Calu3 (cell line): Measurements from ENCODE around the gene CYP3A4. TPM values are rescaled to one million over a fixed set of nuclear protein-coding genes. Genes with fewer than 3 reads are reported as not detected.
"Not testable (repeated sequence)": the region's sequence is repeated elsewhere in the genome, so short reads cannot be mapped to it uniquely, and the experiment has no call there.

Source experiments
- BruUV-seq: library from RNA; stranded (reverse); fragments of 400-500 nt; replicated peaks from 2 replicates; lab custom pipeline; 2021; lab: Mats Ljungman, UMichigan
- CTCF ChIA-PET: fragments of 300-600 bp; sonication (Branson Sonifier 250); formaldehyde crosslinking; loops from one replicate; lab custom pipeline; 2022; ENCODE audit warnings: antibody characterized with exemption; lab: Charles Lee
- DNase-seq: peaks from one replicate; pipeline ENCODE4 v3.0.0; 2022
- H3K27ac Mint-ChIP-seq: one replicate; pipeline ENCODE4 v1.8.0; 2022; ENCODE audit warnings: mixed read lengths; ENCODE audit not compliant: unreplicated experiment
- H3K27me3 Mint-ChIP-seq: one replicate; pipeline ENCODE4 v1.8.0; 2022; ENCODE audit warnings: mixed read lengths; ENCODE audit not compliant: unreplicated experiment
- H3K36me3 Mint-ChIP-seq: one replicate; pipeline ENCODE4 v1.8.0; 2022; ENCODE audit warnings: mild to moderate bottlenecking, moderate library complexity, mixed read lengths; ENCODE audit not compliant: insufficient read depth, unreplicated experiment
- H3K4me1 Mint-ChIP-seq: one replicate; pipeline ENCODE4 v1.8.0; 2022; ENCODE audit warnings: mild to moderate bottlenecking, low read depth, mixed read lengths; ENCODE audit not compliant: unreplicated experiment
- H3K4me3 Mint-ChIP-seq: one replicate; pipeline ENCODE4 v1.8.0; 2022; ENCODE audit warnings: mild to moderate bottlenecking, low read depth, moderate library complexity, mixed read lengths; ENCODE audit not compliant: unreplicated experiment
- H3K9me3 Mint-ChIP-seq: one replicate; pipeline ENCODE4 v1.8.0; 2022; ENCODE audit warnings: low read depth, mixed read lengths; ENCODE audit not compliant: unreplicated experiment
- intact Hi-C: fragments of 100-400 bp; cut with micrococcal nuclease; formaldehyde crosslinking; loops from one replicate; pipeline ENCODE4 v1.10.0; 2022; ENCODE audit not compliant: unreplicated experiment
- total RNA-seq: library from RNA; stranded (reverse); gene quantifications from 2 replicates; pipeline ENCODE4 v1.2.3, GENCODE V29; 2022
- TF ChIP-seq, protein P1 (sequence below): fragments of 200-600 bp; IDR thresholded peaks from one replicate; pipeline ENCODE4 v1.8.0; 2022; ENCODE audit warnings: antibody characterized with exemption; ENCODE audit not compliant: unreplicated experiment

Gene CYP3A4
- total RNA-seq, 1 experiment from 2014 or later = not detected

DNA sequence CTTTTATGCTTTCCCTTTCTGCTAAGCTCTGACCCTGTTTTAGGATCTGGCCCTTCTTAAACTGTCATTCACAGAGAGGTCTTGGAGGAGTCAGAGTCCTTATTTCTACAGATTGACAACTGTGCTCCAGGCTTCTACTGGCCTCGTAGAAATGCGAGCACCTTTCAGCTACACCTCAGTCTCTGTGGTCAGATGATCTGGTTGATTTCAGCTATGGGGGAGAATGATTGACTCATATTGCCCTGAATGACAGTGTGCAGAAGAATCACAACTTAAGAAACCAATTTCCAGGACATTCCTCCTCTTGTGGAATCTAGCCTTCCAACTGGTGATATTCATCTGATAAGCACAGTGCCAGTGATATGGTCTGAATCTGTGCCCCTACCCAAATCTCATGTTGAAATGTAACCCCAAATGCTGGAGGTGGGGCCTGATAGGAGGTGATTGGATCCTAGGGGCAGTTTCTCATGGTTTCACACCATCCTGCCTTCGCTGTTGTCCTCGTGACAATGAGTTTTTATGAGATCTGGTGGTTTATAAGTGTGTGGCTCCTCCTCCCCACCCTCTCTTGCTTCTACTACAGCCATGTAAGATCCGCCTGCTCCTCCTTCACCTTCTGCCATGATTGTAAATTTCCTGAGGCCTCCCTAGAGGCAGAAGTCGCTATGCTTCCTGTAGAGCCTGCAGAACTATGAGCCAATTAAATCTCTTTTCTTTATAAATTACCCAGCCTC, 35.0 kb downstream of the CYP3A4 start:
- CTCF ChIA-PET = no interaction called here
- Mint-ChIP-seq H3K4me3 (no peak overlapping the region), H3K27ac (no peak overlapping the region), H3K27me3 (no peaks in the 10 kb centered on the region), H3K4me1 (peaks cover 15% of the 10 kb centered on the region), H3K36me3 (no peaks in the 10 kb centered on the region), H3K9me3 (peaks cover 3% of the 10 kb centered on the region)
- no peak for DNase-seq
- TF ChIP-seq, protein P1, sequence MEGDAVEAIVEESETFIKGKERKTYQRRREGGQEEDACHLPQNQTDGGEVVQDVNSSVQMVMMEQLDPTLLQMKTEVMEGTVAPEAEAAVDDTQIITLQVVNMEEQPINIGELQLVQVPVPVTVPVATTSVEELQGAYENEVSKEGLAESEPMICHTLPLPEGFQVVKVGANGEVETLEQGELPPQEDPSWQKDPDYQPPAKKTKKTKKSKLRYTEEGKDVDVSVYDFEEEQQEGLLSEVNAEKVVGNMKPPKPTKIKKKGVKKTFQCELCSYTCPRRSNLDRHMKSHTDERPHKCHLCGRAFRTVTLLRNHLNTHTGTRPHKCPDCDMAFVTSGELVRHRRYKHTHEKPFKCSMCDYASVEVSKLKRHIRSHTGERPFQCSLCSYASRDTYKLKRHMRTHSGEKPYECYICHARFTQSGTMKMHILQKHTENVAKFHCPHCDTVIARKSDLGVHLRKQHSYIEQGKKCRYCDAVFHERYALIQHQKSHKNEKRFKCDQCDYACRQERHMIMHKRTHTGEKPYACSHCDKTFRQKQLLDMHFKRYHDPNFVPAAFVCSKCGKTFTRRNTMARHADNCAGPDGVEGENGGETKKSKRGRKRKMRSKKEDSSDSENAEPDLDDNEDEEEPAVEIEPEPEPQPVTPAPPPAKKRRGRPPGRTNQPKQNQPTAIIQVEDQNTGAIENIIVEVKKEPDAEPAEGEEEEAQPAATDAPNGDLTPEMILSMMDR = no peak
- BruUV-seq = no TSS peak
- intact Hi-C loops = no loop called here

DNA sequence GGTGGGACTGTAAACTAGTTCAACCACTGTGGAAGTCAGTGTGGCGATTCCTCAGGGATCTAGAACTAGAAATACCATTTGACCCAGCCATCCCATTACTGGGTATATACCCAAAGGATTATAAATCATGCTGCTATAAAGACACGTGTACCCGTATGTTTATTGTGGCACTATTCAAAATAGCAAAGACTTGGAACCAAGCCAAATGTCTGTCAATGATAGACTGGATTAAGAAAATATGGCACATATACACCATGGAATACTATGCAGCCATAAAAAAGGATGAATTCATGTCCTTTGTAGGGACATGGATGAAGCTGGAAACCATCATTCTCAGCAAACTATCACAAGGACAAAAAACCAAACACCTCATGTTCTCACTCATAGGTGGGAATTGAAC, 37.1 kb downstream of the CYP3A4 start:
- H3K36me3 Mint-ChIP-seq, intact Hi-C loops, BruUV-seq, DNase-seq, CTCF ChIA-PET, H3K27ac Mint-ChIP-seq, H3K4me1 Mint-ChIP-seq, H3K27me3 Mint-ChIP-seq, H3K9me3 Mint-ChIP-seq, H3K4me3 Mint-ChIP-seq: not testable (repeated sequence)

DNA sequence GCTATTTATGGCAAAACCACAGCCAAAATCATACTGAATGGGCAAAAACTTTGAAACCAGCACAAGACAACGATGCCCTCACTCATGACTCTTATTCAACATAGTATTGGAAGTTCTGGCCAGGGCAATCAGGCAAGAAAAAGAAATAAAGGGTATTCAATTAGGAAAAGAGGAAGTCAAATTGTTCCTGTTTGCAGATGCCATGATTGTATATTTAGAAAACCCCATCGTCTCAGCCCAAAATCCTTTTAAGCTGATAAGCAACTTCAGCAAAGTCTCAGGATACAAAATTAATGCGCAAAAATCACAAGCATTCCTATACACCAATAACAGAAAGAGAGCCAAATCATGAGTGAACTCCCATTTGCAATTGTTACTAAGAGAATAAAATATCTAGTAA, 38.6 kb downstream of the CYP3A4 start:
- H3K9me3 Mint-ChIP-seq = not testable (repeated sequence)

DNA sequence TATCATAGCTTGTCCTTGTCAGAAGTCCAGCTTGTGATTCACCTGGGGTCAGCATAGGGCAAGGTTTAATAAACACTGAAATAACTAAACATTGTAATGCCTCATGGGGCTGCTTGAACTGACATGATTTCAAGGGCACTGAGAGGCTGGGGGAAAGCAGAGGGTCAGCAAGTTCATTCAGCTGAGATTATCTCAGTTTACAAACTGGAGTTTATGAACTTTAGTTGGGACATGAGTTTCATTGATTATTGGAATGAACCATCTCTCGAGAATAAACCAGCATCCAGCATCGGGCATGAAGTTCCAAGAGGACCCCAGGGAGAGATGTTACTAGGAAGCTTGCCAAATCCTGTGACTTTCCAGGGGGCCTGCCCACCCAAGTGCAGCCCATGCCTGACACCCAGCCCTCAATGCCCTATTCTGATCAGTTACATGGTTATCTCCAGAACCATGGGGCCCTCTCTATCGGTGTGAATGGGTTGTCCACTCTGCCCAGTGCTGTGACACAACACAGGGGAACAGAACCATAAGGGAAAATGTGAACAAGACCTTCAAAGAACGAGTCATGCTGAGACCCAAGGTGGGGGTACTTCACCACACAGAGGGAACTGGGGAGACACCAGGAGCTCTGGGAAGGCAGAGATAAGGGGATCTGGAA, 41.1 kb downstream of the CYP3A4 start:
- CTCF ChIA-PET = interaction anchor here (0.5 to 1.4 kb wide), 2 partner anchors 13 to 542 kb away, joined by 3 to 4 read pairs; no protein-coding TSS in a partner anchor
- H3K27ac Mint-ChIP-seq = no peak overlapping the region
- no peaks in the 10 kb centered on the region for H3K4me1 Mint-ChIP-seq
- TF ChIP-seq, protein P1 = no peak
- DNase-seq = no peak
- intact Hi-C loops = no loop called here
- no TSS peak for BruUV-seq
- H3K9me3 Mint-ChIP-seq = peaks cover 3% of the 10 kb centered on the region
- H3K4me3 Mint-ChIP-seq = no peak overlapping the region
- H3K36me3 Mint-ChIP-seq = no peaks in the 10 kb centered on the region
- H3K27me3 Mint-ChIP-seq = no peaks in the 10 kb centered on the region

More for the DNA sequence above, 38.6 kb downstream of the CYP3A4 start:
- H3K4me1 Mint-ChIP-seq, DNase-seq, intact Hi-C loops, H3K4me3 Mint-ChIP-seq, H3K27me3 Mint-ChIP-seq, CTCF ChIA-PET, H3K36me3 Mint-ChIP-seq, BruUV-seq, H3K27ac Mint-ChIP-seq: not testable (repeated sequence)

DNA sequence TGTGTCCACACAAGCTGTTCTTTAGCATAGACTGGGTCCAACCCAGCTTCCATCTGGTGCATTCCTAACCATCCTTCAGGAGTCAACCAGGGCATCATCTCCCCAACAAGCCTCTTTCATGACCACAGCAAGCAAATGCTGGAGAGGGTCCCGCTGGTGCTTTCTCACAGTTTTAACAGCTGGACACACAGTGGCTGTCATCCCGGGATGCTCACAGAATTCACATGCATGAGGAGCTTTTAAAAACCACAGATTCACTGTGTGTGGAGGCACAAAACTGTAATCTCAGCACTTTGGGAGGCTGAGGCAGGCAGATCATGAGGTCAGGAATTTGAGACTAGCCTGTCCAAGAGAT, 42.6 kb downstream of the CYP3A4 start:
- CTCF ChIA-PET = no interaction called here

More for the DNA sequence above, 42.6 kb downstream of the CYP3A4 start:
- no peaks in the 10 kb centered on the region for H3K4me1 Mint-ChIP-seq
- no peak for DNase-seq
- BruUV-seq = no TSS peak
- intact Hi-C loops = no loop called here
- no peak overlapping the region for H3K4me3 Mint-ChIP-seq
- no peaks in the 10 kb centered on the region for H3K27me3 Mint-ChIP-seq
- TF ChIP-seq, protein P1 = no peak
- peaks cover 3% of the 10 kb centered on the region for H3K9me3 Mint-ChIP-seq
- no peaks in the 10 kb centered on the region for H3K36me3 Mint-ChIP-seq
- no peak overlapping the region for H3K27ac Mint-ChIP-seq
